Measurements from ENCODE around the gene COX5A.
"Not testable (repeated sequence)": the region's sequence is repeated elsewhere in the genome, so short reads cannot be mapped to it uniquely, and the experiment has no call there.

Gene COX5A

DNA sequence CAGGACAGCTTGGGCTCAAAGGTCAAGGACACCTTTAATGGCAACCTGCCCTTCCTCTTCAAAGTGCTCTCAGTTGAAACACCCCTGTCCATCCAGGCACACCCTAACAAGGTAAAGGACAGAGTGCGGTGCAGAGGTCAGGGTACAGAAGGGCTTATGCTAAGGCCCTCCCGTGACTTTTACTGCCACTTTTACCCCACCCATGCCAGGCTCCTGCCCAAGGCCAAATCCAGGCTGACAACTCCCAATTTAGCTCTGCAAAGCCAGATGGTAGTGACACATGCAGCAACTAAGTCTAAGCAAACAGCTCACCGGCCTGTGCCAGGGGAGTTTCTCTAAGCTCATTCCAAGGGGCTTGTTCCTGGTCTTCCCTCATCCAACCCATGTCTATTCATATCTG is 46.4 kb downstream of the COX5A start:
- TF ChIP-seq, protein P1, sequence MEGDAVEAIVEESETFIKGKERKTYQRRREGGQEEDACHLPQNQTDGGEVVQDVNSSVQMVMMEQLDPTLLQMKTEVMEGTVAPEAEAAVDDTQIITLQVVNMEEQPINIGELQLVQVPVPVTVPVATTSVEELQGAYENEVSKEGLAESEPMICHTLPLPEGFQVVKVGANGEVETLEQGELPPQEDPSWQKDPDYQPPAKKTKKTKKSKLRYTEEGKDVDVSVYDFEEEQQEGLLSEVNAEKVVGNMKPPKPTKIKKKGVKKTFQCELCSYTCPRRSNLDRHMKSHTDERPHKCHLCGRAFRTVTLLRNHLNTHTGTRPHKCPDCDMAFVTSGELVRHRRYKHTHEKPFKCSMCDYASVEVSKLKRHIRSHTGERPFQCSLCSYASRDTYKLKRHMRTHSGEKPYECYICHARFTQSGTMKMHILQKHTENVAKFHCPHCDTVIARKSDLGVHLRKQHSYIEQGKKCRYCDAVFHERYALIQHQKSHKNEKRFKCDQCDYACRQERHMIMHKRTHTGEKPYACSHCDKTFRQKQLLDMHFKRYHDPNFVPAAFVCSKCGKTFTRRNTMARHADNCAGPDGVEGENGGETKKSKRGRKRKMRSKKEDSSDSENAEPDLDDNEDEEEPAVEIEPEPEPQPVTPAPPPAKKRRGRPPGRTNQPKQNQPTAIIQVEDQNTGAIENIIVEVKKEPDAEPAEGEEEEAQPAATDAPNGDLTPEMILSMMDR (IDR thresholded peaks at IDR 0.05; ENCODE audit: low read depth, low read length) = no peak
- no peak for DNase-seq (ENCODE audit: extremely low read depth, low read depth)

DNA sequence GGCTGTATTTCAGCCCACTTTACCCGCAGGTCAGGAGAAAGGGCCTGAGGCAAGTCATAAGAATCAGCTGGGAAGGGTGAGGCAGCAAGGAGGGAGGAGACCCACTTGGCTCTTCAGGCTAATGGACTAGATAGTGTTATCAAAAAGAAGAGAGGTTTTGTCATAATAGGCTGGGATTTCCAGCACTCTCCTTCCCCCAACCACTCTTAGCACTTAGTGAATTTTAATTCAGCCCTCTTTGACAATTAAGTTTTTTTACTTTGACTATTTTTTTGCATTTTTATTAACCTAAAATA is 47.3 kb downstream of the COX5A start:
- no peak for DNase-seq (ENCODE audit: extremely low read depth, low read depth)
- TF ChIP-seq, protein P1 (IDR thresholded peaks at IDR 0.05; ENCODE audit: low read depth, low read length) = no peak

DNA sequence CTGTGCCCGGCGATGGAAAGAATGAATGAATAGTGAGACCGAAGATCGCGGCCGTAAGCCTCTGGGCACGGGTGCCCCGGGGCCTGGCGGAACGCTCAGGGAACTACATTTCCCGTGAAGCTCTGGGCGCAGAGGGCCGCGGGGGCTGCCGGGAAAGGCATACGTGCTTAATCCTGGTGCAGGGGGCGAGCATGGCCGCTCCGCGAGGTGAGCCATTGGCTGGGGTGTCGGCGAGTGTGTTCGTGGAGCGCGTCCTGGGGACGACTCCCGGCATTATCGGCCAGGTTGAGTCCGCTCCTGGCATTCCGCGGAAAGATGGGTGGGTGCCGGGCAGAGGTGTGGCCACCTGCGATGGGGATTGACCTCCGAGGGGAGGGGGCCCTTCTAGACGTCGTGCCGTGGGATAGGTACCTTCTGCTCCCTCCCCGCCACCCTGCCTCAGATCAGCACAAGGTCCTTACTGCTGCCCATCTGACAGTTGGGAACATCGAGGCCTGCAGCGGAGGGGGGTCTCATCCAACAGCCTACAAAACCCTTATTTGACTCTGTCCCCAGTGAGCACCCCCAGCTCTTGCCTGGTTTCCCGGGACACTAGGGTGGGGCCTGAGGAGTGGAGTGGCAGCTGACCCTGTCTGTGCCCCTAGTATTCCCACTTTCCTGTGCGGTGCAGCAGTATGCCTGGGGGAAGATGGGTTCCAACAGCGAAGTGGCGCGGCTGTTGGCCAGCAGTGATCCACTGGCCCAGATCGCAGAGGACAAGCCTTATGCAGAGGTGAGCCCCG is 47.8 kb downstream of the COX5A start, which contains the start of gene MPI:
Gene MPI, plus strand, starts transcription at position 160 of the 782 bp plus-strand sequence. Its CDS starts 32 bp downstream, at position 192.
- TF ChIP-seq, protein P1 (IDR thresholded peaks at IDR 0.05; ENCODE audit: low read depth, low read length) = no peak
- DNase-seq (ENCODE audit: extremely low read depth, low read depth) = no peak

DNA sequence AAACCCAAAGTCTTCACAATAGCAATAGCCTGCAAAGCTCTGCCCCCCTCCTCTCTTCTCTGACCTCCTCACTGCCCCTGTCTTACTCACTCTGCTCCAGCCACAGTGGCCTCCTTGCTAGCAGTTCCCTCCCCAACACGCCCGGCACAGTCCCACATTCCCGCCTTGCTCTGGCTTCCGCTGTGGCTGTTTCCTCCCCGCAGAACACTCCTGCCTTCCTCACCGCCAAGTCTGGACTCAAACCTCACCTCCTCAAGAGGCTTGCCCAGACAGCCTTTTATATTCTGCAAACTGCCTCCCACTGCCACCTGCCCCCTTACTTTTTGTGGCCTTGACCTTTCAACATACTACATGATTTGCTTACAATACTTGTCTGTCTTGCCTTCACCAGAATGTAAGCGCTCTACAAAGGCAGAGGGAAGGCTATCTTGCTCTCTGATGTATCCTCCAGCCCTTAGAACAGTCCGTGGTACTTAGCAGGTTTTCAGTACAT is 48.4 kb downstream of the COX5A start:
- TF ChIP-seq, protein P1 (IDR thresholded peaks at IDR 0.05; ENCODE audit: low read depth, low read length) = no peak
- no peak for DNase-seq (ENCODE audit: extremely low read depth, low read depth)

DNA sequence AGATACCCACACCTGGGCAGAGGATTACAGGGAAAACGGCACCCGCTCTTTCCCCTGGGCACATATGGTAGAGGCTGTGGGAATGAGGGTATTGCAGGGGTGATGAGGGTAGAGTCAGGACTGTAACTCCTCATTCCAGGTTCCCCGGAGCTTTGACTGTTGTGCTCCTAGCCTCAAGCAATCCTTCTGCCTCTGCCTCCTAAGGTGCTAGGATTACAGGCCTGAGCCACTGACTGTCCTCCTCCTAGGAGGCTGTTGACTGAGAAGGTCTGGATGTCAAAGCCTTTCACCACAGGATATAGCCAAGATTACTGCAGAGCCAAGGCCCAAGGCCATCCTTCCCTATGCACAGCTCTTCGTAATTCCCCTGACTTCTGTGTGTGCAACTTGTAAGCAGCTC is 49.2 kb downstream of the COX5A start:
- TF ChIP-seq, protein P1 (IDR thresholded peaks at IDR 0.05; ENCODE audit: low read depth, low read length) = no peak
- DNase-seq (ENCODE audit: extremely low read depth, low read depth) = no peak

DNA sequence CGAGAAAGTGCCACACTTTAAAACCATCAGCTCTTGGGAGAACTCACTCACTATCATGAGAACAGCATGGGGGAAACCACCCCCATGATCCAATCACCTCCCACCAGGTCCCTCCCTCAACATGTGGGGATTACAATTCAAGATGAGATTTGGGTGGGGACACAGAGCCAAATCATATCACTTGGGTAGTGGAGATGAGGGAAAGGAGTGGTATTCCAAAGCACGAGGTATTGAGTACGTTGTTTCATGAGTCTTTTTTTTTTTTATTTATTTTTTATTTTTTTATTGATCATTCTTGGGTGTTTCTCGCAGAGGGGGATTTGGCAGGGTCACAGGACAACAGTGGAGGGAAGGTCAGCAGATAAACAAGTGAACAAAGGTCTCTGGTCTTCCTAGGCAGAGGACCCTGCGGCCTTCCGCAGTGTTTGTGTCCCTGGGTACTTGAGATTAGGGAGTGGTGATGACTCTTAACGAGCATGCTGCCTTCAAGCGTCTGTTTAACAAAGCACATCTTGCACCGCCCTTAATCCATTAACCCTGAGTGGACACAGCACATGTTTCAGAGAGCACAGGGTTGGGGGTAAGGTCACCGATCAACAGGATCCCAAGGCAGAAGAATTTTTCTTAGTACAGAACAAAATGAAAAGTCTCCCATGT is 50.2 kb downstream of the COX5A start:
- not testable (repeated sequence) for DNase-seq (ENCODE audit: extremely low read depth, low read depth)

DNA sequence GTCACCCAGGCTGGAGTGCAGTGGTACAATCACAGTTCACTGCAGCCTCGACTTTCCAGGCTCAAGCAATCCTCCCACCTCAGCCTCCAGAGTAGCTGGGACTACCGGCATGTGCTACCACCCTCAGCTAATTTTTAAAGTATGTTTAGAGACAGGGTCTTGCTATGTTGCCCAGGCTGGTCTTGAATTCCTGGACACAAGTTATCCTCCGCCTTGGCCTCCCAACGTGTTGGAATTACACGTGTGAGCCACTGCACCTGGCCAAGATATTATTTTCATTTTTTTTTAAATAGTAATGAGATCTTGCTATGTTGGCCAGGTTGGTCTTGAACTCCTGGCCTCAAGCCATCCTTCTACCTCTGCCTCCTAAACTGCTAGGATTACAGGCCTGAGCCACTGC is 52.4 kb downstream of the COX5A start:
- TF ChIP-seq, protein P1 (IDR thresholded peaks at IDR 0.05; ENCODE audit: low read depth, low read length) = no peak
- no peak for DNase-seq (ENCODE audit: extremely low read depth, low read depth)
